Islet precursor cell (in vitro differentiated cells): ENCODE results near the gene ACKR4.
"Not testable (repeated sequence)": the region's sequence is repeated elsewhere in the genome, so short reads cannot be mapped to it uniquely, and the experiment has no call there.

Experiments used
- DNase-seq: peaks from one replicate; pipeline ENCODE4 v3.0.0-alpha.2; 2018

The ACKR4 gene

DNA sequence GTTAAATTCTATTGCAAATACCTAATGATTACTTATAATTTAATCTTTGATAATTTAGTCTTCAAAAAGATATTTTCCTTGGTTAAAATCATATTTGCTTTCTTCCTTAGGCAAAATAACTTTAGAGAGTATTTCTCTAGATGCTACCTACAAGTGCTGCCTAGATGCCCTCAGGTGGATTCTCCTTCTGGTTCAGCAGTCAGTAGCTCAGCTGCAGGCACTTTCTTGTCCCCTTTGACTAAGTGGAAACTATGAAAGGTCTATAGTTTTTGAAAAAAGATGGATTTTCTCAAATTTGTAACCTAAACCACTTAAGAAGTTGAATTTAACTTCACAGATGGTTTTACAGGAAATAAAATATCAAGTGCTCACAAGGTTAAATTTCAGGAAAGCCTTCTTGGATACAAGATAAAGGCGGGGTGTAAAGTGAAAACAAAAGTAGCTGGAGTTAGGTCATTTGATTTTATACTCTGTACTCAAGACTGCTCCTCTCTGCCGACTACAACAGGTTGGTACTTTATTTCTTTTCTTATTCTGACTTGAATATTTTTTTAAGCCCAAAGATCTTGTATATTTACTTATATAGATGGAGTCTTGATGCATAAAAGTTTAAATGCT lies at the start of gene ACKR4:
Gene ACKR4, plus strand, starts transcription at position 455 of the 618 bp plus-strand sequence. CDS start 3,128 bp downstream, outside the sequence.
- DNase-seq, result no peak

DNA sequence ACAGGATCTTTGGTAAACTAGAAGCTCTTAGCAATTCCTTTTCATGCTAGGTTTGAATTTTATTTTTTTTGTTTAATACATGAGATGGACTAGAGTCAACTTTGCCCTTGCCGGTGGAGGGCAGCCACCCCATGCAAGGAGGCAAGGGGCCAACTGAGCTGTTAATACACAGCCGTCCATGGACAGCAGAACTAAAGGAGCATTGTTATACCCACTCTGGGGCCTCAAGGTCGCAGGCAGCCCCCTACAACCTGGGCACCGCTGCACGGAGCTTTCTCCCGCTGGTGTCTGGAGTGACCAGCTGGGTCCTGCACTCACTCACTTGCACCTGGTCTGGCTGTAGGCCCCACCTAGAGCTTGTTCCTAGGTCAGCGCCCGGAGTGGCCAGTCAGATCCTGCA lies 47.9 kb upstream of the ACKR4 start:
- DNase-seq, result no peak

GRCh38 chr3:132549890-132550578 lies 47.0 kb upstream of the ACKR4 start:
- no peak for DNase-seq

- no peak for DNase-seq
These were observed 46.3 kb upstream of the ACKR4 start for GRCh38 chr3:132550579-132551305.

DNA sequence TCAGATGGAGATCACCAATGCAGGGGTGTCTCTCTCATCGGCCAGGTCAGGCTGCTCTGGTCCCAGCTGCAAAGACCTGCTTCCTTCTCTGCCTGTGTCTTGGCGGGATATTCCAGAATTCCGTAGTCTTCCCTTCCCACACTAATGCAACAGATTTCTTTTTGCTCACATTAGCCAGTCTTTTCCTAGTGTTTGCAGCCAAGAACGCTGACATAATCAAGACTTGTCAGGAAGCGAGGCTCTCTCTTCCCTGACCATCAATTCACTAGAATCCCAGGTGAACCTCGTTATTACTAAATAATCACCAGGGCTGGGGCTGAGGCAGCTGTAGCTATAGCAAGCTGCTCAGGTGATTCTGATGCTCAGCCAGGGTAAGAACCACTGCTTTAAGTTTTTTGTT lies 43.2 kb upstream of the ACKR4 start:
- DNase-seq, result no peak

GRCh38 chr3:132554437-132554836 lies 42.6 kb upstream of the ACKR4 start:
- no peak for DNase-seq

DNA sequence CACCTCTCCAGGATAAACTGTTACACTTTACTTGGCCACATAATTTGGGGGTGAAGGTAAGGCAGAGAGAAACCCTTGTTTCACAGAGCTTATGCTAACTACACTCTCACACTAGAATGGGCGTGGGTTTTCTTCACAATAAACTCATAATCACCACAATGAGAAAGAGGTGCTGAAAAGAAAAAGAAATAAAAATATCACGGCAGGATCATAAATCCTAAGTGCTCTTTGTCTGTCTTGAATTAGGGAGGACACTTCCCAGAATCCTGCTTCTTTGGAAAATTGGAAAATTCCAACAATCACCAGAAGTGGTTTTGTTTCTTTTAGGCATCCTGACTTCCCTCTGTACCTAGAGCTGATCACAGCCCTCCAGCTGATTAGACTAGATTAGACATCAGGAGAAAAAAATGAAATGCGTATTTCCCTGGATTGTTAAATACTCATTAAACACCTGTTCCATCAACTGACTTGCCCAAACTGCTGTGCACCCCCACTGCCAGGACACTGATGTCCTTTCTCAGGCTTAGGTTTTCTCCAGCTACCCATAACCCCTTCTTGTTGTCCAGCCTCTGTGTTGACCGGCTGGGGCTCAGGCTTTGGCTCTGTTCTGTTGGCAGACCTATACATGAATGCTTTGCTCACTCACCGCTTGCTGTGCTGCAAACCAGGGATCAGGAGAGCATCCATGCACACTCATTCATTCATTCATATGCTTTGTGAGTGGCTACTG lies 41.6 kb upstream of the ACKR4 start:
- DNase-seq, result no peak

GRCh38 chr3:132556036-132556386 lies 41.1 kb upstream of the ACKR4 start:
- DNase-seq, result not testable (repeated sequence)

GRCh38 chr3:132556508-132557159 lies 40.4 kb upstream of the ACKR4 start:
- DNase-seq, result no peak

- no peak for DNase-seq
These were observed 36.1 kb upstream of the ACKR4 start for GRCh38 chr3:132561003-132561402.

DNA sequence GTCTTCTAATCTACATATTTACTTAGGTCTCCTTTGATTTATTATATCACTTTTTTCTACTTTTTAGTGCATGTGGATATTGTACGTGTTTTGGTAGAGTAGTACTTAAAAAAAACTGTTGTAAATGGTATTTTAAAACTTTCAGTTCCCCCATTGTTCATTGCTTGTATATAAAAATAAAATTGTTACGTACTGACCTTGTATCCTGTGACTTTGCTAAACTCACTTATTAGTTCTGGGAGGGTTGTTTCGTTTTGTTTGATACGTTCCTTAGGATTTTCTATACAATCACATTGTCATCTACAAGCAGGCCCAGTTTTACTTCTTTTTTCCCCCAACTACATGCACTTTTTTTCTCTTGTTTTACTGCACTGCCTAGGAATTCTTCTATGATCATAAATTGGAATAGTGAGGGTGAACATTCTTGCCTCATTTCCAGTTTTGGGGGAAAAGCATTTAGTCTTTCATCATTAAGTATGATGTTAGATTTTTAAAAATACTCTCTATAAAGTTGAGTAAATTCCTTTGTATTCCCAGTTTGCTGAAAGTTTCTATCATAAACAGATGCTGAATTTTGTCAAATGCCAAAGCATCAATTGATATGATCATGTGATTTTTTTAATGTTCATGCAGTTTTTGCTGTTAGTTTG lies 33.5 kb upstream of the ACKR4 start:
- no peak for DNase-seq

- DNase-seq, result no peak
These were observed 33.0 kb upstream of the ACKR4 start for GRCh38 chr3:132564070-132564465.

DNA sequence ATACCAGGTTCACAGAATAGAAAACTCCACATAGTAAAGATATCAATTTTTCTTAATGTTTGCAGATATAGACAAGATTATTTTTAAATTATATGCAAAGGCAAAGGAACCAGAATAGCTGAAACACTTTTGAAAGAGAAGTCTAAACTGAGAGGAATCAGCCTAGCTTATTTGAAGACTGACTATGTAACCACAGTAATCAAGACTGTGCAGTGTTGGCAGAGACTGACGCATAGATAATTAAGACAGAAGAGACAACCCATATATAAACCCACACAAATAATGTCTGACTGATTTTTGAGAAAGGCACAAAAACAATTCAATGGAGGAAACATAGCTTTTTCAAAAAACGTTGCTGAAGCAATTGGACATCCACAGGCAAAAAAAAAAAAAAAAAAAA lies 28.6 kb upstream of the ACKR4 start:
- DNase-seq, result no peak

DNA sequence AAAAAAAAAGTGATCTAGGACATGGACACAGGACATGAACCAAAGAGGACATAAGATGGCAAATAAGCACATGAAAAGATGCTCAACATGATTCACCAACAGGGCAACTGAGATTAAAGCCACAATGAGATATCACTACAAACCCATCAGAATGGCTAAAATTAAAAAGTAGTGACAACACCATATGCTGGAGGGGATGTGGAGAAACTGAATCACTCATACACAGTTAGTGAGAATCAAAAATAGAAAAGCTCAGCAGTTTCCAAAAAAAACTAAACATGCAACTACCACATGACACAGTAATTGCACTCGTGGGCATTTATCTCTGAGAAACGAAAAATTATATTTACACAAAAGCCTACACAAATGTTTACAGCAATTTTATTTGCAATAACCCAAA lies 27.9 kb upstream of the ACKR4 start:
- DNase-seq, result no peak

DNA sequence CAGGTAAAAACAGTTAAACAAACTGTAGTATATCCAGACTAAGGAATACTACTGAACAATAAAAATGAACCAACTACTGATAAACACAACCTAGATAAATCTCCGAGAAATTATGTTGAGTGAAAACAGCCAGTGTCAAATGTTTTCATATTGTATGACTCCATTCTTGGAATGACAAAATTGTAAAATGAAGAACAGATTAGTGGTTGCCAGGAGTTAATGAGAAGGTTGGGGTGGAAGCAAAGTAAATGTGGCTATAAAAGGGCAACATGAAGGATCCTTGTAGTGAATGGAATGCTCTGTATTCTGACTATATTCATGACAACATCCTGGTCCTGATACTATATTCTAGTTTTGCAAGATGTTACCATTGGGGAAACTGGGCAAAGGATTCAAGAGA lies 27.5 kb upstream of the ACKR4 start:
- no peak for DNase-seq

- DNase-seq, result no peak
These were observed 27.1 kb upstream of the ACKR4 start for GRCh38 chr3:132570016-132570415.

DNA sequence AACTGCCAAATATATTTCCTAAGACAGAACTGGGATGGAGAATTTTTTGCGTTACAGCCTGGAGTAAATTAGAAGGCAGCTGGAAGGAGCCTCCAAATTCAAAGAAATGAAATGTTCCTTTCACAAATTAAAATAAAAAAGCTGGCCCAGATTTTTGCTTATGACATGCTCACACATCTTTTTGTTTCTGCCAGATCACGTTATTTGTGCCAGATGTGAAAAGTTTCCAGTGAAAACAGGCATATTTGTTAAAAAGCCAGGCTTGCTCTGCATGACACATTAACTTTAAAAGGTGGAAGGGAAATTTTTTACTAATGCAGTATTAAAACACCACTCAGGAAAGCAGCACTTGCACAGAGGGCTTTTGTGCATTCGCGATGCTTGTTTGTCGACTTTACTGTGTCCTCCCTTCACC lies 23.3 kb upstream of the ACKR4 start:
- no peak for DNase-seq

DNA sequence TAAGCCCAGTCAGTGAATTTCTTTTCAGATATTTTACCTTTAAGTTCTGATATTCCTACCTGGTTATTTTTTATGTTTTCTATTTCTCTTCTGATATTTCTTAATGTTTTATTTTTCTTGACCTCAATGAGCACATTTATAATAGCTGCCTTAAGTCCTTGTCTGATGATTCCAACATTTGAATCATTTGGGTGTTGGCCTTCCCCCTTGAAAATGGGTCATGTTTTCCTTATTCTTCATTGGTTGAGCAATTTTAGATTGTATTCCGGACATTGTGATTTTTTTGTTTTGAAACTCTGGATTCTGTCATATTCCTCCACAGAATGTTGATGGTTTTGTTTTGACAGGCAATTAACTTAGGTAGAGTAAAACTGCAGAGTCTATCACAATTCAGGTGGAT lies 9.7 kb upstream of the ACKR4 start:
- DNase-seq, result no peak

DNA sequence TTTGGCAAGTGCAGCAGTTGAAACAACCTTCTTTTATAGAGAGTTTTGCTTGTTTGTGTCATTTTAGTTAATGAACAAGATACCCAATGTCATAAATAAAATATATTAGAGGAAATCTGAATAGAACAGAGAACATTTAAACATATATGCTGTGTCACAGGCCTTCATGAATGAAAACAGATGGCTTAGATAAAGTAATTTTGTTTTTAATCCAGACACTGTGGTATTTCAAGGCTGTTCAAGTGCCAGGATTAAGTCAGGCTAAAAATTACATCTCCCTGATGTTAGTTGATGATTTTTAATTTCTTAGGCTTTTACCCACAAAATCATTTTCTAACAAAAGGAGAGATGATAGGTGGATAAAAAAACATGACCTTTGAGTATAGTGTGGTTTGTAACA lies 4.9 kb upstream of the ACKR4 start:
- no peak for DNase-seq

DNA sequence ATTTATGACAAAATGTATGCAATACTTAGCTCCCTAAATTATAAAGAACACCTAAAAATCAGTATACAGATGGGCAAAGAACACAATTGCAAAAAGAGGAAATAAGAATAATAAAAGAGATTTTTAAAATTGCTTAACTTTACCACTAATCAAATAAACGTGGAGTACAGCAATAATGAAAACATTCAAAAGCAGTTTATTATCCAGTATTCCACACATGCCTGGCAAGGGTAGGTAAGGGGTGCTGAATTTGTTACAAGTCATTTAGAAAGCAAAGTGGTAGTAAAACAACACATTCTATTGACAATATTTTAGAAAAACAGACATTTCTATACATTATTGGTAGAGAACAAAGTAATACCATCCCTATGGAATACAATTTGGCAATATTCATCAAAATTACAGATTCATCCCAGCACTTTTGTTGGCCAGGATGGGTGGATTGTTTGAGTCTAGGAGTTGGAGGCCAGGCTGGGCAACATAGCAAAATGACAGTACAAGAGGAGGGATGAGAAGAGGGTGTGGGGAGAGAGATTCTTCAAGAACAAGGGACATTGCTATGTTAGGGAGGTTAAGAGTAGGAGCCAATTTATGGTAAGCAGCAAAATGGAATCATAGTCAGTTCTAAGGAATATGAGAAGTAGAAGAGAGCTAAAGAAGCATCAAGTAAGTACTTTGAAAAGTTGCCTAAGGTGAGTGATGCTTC lies 3.7 kb upstream of the ACKR4 start:
- DNase-seq, result no peak

- no peak for DNase-seq
These were observed 3.1 kb upstream of the ACKR4 start for GRCh38 chr3:132593947-132594323.

GRCh38 chr3:132594498-132594897 lies 2.6 kb upstream of the ACKR4 start:
- no peak for DNase-seq
